GM10847 (cell line): Measurements from ENCODE around the gene IRF2BP1.

Source experiments
- POLR2A ChIP-seq: IDR thresholded peaks from 2 replicates; pipeline ENCODE4 v1.6.1; 2011; ENCODE audit not compliant: insufficient read length; ENCODE audit errors: extremely low read depth

IRF2BP1 gene

DNA sequence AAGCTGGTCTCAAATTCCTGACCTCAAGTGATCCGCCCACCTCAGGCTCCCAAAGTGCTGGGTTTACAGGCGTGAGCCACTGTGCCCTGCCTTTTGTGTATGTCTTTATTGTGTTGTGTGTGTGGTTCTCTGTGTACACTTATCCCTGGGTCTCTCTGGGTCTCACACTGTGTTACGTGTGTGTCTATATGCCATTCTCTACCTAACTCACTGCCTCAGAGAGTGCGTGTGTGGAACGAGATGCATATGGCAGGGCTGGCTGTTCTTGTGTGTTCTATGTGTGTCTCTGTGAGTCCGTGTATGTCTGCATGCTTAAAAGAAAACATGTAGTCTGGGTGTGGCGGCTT lies 11.3 kb downstream of the IRF2BP1 start:
- no peak for TF ChIP-seq POLR2A

DNA sequence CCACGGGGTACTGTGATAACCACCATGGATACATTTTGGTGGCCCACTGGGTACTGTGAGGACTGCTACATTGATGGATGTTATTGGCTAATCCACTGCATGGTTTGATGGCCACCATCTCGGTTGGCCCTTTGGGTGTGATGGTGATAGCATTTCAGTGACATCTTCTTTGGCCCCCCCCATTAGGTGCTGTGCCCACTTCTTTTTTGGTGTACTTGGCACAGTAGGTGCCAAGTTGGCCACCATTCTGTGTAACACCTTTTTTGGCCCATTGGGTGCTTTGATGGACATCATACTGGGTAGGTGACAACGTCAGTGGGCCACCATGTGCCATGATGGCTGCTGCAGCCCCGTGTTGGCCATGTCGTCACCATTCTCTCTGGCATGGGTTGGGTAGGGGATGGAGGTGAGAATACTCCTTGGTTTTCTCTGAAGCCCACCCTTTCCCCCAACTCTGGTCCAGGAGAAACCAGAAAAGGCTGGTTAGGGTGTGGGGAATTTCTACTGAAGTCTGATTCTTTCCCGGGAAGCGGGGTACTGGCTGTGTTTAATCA lies 12.6 kb downstream of the IRF2BP1 start:
- TF ChIP-seq POLR2A, result no peak

DNA sequence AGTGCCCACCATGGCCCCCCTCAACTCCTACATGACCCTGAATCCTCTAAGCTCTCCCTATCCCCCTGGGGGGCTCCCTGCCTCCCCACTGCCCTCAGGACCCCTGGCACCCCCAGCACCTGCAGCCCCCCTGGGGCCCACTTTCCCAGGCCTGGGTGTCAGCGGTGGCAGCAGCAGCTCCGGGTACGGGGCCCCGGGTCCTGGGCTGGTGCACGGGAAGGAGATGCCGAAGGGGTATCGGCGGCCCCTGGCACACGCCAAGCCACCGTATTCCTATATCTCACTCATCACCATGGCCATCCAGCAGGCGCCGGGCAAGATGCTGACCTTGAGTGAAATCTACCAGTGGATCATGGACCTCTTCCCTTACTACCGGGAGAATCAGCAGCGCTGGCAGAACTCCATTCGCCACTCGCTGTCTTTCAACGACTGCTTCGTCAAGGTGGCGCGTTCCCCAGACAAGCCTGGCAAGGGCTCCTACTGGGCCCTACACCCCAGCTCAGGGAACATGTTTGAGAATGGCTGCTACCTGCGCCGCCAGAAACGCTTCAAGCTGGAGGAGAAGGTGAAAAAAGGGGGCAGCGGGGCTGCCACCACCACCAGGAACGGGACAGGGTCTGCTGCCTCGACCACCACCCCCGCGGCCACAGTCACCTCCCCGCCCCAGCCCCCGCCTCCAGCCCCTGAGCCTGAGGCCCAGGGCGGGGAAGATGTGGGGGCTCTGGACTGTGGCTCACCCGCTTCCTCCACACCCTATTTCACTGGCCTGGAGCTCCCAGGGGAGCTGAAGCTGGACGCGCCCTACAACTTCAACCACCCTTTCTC lies 13.6 kb downstream of the IRF2BP1 start:
- TF ChIP-seq POLR2A, result no peak

DNA sequence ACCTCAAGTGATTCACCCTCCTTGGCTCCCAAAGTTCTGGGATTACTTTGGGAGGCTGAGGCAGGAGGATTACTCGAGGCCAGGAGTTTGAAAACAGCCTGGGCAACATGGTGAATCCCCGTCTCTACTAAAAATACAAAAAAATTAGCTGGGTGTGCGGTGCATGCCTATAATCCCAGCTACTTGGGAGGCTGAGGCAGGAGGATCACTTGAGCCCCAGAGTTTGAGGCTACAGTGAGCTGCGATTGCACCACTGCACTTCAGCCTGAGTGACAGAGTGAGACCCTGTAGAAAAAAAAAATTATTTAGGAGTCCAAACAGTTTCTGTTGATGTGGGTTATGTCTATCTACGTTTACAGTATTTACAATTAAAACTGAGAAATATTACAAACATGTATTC lies 15.1 kb downstream of the IRF2BP1 start:
- TF ChIP-seq POLR2A, result no peak

DNA sequence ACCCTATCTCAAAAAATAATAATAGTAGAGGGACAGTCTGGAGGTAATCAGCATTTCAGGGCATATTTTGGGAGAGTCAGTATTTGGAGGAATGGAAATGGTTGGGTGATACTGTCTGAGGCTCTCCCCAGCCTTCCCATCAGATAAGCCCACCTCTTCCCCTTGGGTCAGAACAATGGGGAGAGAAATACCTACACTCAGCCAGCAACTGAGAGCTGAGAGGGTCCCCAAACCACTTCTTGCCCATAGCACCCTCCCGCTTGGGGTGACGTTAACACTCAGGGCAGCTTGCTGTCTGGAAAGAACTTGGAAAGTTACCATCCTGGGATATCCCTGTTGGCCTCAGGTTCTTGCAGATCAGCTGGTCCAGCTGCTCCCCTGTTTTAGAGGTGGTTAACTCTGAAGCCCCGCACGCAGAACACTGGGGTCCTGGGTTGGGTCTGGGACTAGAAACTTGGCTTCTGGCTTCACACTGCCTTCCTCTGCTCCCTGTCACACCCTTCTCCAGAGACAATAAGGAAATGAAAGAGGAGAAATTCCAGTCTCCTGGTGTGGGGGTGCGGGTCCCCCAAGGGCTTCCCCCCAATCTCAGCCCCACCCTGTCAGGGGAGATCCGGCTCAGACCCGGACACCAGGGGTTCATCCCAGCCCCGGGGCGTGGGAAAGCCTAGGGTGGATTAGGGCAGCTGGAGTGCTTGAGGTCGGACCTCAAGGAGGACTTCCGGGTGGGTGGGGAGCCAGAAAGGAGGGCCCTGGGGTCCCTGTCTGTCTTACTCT lies 19.4 kb downstream of the IRF2BP1 start:
- TF ChIP-seq POLR2A, result no peak

DNA sequence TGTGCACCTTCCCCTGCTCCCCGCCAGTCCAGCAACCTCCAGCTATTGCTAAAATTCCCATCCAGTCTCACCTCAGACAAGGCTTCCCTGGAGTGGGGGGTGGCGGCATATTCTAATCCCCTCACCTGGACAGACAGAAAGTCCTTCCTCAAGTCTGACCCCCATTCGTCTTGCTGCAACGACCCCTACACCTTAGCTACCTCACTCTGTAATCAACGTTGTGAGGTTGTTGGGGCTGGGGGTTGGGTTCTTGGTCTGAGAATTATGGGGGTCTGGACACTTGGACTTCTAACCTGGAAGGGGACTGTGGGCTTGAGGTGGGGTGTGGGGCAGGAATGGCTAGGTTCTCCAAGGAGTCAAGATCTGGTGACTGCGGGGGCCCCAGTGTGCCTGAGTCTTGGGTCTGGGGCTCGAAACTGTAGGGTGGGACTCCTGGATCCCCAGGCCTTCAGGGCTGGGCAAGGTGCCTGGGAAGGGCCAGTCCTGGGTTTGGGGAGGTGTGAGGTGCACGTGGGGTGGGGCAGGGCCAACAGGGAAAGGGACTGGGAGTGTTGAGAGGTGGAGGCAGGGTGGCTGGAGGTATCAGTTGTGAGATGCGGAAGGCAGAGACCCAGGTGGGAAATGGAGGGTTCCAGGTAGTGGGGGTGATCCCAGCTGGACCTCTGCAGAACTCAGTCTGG lies 20.5 kb downstream of the IRF2BP1 start:
- no peak for TF ChIP-seq POLR2A

DNA sequence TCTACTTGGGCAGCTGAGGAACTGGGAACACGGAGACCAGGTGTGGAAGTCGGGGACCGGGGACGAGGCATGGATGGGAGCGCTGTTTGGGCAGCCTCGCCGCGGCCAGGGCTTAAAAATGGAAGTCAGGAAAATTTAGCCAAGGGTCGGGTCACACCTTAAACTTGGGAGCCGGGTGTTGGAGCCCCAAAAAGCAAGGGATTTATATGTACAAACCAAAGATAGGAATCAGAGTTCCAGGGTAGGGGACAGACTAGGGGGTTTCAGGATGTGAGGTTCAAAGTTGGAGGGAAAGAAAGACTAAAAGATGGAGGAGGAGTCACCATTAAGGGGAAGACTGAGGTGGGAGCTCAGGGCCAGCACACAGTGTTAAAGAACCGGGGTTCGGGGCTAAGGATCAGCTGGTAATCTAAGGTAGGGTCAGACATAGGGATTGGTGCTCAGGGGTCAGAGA lies 21.3 kb downstream of the IRF2BP1 start:
- no peak for TF ChIP-seq POLR2A

DNA sequence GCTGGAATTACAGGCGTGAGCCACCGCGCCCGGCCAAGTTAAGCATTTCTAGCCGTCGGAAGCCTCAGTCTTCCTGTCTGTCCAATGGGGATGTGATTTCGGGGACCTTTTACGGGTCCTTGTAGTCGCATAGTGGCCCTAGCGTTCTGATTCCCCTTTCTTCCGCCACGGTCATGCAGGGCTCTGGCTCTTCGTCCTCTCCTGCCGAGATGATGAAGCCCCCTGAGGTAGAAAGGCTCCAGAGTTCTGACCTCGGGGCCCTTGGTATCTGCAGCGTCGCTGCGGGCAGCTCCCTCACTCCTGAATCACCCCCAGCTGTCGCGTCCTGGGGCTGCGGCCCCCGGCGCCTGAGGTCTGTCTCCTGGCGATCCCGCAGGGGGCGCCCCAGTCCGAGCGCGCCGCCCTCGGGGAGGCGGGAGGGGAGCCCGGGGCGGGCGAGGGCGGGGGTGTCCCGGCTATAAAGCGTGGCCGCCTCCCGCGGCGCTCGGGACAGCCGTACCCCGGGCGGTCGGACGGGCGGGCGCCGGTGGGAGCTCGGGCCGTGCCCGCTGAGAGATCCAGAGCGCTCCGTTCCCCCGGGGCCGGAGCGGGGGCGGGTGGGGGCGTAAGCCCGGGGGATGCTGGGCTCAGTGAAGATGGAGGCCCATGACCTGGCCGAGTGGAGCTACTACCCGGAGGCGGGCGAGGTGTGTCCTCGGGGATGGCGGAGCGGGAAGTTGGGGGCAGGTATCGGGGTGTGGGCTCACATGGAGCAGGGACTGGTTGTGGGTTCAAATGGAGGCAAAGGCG lies 21.9 kb downstream of the IRF2BP1 start, which contains the start of gene FOXA3:
TSS of gene FOXA3 (plus strand) at position 487 of the 789 bp plus-strand sequence. CDS start at position 618, 131 bp downstream.
- TF ChIP-seq POLR2A, result peak; percentile 25

DNA sequence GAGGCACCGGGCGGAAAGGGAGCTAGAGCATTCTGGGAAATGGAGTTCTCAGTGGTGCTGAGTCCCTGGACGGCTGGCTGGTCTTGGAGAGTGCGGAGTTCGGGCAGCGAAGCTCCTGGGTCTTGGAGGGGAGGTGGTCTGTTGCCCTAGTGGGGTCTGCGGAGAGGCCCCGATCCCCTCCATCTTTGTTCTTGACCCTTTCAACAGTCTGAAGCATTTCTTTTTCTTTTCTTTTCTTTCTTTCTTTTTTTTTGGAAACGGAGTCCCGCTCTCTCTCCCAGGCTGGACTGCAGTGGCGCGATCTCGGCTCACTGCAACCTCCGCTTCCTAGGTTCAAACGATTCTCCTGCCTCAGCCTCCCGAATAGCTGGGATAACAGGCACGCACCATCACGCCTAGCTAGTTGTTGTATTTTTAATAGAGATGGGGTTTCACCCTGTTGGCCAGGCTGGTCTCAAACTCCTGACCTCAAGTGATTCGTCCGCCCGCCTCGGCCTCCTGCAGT lies 22.6 kb downstream of the IRF2BP1 start:
- TF ChIP-seq POLR2A, result no peak

DNA sequence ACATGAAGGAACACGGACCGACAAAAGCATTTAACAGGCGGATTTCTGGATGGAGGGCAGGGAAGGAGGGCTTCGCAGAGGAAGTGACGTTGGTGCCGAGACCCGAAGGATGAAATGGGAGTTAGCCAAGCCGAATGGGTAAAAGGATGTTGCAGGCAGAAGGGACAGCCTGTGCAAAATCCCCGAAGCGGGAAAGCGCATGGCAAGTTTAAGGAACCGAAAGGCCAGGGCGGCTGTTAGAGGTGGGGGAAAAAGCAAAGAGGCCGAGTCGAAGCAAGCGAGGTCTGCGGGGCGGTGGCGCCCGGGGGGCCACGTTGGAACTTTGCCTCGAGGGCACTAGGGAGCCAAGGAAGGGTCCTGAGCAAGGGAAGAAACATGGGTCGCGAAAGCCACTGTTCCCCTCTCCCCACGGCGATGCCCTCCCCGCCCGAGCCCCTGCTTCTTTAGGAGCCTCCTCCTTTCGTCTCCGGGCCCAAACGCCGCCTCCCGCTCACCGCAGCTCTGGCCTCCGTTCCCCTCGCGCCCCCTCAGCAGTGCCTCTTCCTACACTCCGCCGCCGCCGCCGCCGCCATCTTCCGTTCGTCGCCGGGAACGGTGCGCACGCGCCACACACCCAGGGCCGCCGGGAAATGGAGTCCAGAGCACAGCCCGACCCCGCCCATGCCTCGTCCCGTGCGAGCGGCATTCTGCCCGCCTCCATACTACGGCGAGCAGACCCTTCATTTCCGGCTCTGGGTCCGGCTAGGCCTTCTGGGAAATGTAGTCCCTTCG lies 23.2 kb downstream of the IRF2BP1 start, which contains the start of gene SYMPK:
TSS of gene SYMPK (minus strand) at position 584 of the 771 bp plus-strand sequence. CDS start 8,652 bp downstream, outside the sequence.
- peak; percentile 75 for TF ChIP-seq POLR2A

DNA sequence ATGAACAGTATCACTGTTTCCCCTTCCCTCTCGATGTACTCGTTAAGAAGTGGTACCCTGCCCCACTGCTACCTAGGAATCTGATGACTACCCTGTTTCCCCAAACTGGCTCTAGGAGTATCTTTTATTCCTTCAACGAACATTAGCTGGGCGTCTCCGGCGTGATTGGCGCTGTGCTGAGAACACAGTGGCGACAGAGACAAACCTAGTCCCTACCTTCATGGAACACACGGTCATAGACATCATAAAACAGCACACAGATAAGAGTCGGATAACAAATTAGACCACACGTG lies 23.7 kb downstream of the IRF2BP1 start:
- TF ChIP-seq POLR2A, result no peak

DNA sequence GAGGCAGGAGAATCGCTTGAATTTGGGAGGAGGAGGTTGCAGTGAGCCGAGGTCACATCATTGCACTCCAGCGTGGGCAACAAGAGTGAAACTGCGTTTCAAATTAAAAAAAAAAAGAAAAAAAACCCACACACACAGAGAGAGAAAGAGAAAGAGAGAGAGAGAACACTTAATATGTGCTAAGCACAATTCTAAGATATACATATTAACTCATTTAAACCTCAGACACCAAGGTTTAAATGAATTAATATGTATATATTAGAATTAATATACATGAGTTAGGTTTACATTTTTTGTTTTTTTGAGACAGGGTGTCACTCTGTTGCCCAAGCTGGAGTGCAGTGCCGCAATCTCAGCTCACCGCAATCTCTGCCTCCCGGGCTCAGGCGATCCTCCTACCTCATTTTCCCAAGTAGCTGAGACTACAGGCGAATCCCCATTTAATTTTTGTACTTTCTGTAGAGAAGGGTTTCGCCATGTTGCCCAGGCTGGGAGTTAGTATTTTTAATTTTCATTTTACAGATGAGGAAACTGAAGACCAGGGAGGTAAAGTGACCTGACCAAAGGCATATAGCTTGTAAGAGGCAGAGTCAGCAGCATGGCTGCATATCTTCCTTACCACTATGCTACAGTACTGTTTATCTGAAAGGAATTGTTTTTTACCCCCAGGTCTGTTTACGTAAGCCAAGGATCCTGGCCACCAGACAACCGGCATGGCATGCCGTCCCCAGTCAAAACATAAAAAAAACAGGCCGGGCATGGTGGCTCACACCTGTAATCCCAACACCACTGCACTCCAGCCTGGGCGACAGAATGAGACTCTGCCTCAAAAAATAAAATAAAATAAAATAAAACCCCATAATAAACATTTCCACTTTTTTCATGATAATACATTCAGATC lies 25.3 kb downstream of the IRF2BP1 start:
- no peak for TF ChIP-seq POLR2A
